K562 (cell line): ENCODE results near the gene MECP2. TPM values are rescaled to one million over a fixed set of nuclear protein-coding genes. Genes with fewer than 3 reads are reported as not detected.

Experiments
- ATAC-seq: fragments of 200-7000 bp; cut with Tn5 transposase; 3 replicates; pipeline ENCODE4 v1.9.1; 2020; ENCODE audit warnings: moderate library complexity
- BruUV-seq: library from RNA; stranded (reverse); fragments of 400-500 nt; replicated peaks from 2 replicates; lab custom pipeline; 2021; lab: Mats Ljungman, UMichigan
- CTCF ChIA-PET: fragments of 300-600 bp; formaldehyde crosslinking; extraction: SDS; loops from one replicate; lab custom pipeline; 2021; ENCODE audit warnings: low intra/inter-chr PET ratio; lab: Yijun Ruan, JAX
- POLR2A ChIA-PET: fragments of 300-600, 350-650 bp; sonication (Branson Sonifier 250); formaldehyde crosslinking; extraction: SDS; loops from one replicate; lab custom pipeline; 2021; ENCODE audit warnings: antibody characterized with exemption, inconsistent platforms; lab: Yijun Ruan, JAX
- DNase-seq, 4 experiments: peaks; one replicate each; pipeline versions ENCODE4 v3.0.0 to v3.0.0-alpha.2; 2011 to 2018; ENCODE audit warnings: low spot score in 3 of 4, mixed read lengths in 3 of 4; ENCODE audit errors: extremely low read depth in 1 of 4
- FAIRE-seq: peaks from 2 replicates; lab custom pipeline; 2011; peaks lifted over from hg19 to GRCh38; lab: Jason Lieb, UNC
- H2AFZ ChIP-seq: 2 replicates; pipeline ENCODE4 v1.6.0; 2011; ENCODE audit warnings: low read depth, low read length, control low read depth, inconsistent platforms
- H3K27ac ChIP-seq: fragments of 200-600 bp; 3 replicates; pipeline ENCODE4 v1.8.0; 2011; ENCODE audit warnings: low read depth, mild to moderate bottlenecking, control low read depth, inconsistent platforms, low read length, moderate library complexity, mixed read lengths; ENCODE audit errors: extremely low read depth
- H3K27me3 ChIP-seq, 2 experiments: fragments of 300-600 bp in 1 of 2; 2 replicates in 1 of 2; 3 replicates in 1 of 2; pipeline versions ENCODE4 v1.6.0 to v1.8.0; 2011; ENCODE audit warnings: inconsistent platforms in 2 of 2, low read length in 2 of 2, mild to moderate bottlenecking in 1 of 2, mixed read lengths in 1 of 2, moderate library complexity in 1 of 2; ENCODE audit not compliant: control insufficient read depth in 2 of 2, insufficient read depth in 2 of 2
- H3K36me3 ChIP-seq: fragments of 300-600 bp; 3 replicates; pipeline ENCODE4 v1.8.0; 2011; ENCODE audit warnings: mild to moderate bottlenecking, low read length, inconsistent platforms; ENCODE audit not compliant: control insufficient read depth, insufficient read depth
- H3K4me1 ChIP-seq, 2 experiments: fragments of 200-600 bp in 1 of 2; replicated peaks in 1 of 2; 2 replicates in 1 of 2; 3 replicates in 1 of 2; pipeline versions ENCODE4 v1.5.1 to v1.8.0; 2011; ENCODE audit warnings: inconsistent platforms in 2 of 2, low read length in 2 of 2, mild to moderate bottlenecking in 1 of 2, mixed read lengths in 1 of 2, moderate library complexity in 1 of 2; ENCODE audit not compliant: control insufficient read depth in 2 of 2, insufficient read depth in 2 of 2
- H3K4me2 ChIP-seq: 2 replicates; pipeline ENCODE4 v1.6.1; 2011; ENCODE audit warnings: low read length, control low read depth, inconsistent platforms, mixed read lengths; ENCODE audit not compliant: insufficient read depth
- H3K4me3 ChIP-seq: fragments of 200-600 bp; sonication (generic), shearing (Covaris generic); 2 replicates; pipeline ENCODE4 v1.5.1; 2016; ENCODE audit warnings: control low read depth, inconsistent platforms
- H3K79me2 ChIP-seq: fragments of 200-600 bp; 3 replicates; pipeline ENCODE4 v1.8.0; 2011; ENCODE audit warnings: low read length, inconsistent platforms; ENCODE audit not compliant: control insufficient read depth, insufficient read depth
- H3K9ac ChIP-seq, 2 experiments: 2 replicates each; pipeline versions ENCODE4 v1.6.0 to v1.6.1; 2011; ENCODE audit warnings: low read depth in 2 of 2, low read length in 2 of 2, control low read depth in 1 of 2, inconsistent platforms in 1 of 2, mild to moderate bottlenecking in 1 of 2, mixed read lengths in 1 of 2; ENCODE audit not compliant: insufficient read depth in 1 of 2
- H3K9me1 ChIP-seq: one replicate; pipeline ENCODE4 v1.6.0; 2011; ENCODE audit warnings: inconsistent platforms, mild to moderate bottlenecking, low read length, moderate library complexity; ENCODE audit not compliant: control insufficient read depth, insufficient read depth
- H3K9me3 ChIP-seq: replicated peaks from 2 replicates; pipeline ENCODE4 v1.5.1; 2011; ENCODE audit warnings: low read depth, low read length, inconsistent platforms; ENCODE audit not compliant: control insufficient read depth, insufficient read depth
- H4K20me1 ChIP-seq: replicated peaks from 2 replicates; pipeline ENCODE4 v1.6.1; 2011; ENCODE audit warnings: low read length, inconsistent platforms, mixed read lengths; ENCODE audit not compliant: control insufficient read depth, insufficient read depth
- BHLHE40 ChIP-seq: IDR thresholded peaks from 2 replicates; pipeline ENCODE4 v1.6.1; 2011; ENCODE audit warnings: low read length, improper control_type of control experiment
- CBFB ChIP-seq: sonication (generic); formaldehyde crosslinking; IDR thresholded peaks from 2 replicates; pipeline ENCODE4 v1.4.0; 2020; ENCODE audit warnings: mild to moderate bottlenecking, missing genetic modification reagents
- DIDO1 ChIP-seq: fragments of 450-650 bp; IDR thresholded peaks from 2 replicates; pipeline ENCODE4 v1.6.1; 2016; ENCODE audit warnings: low read depth, missing biosample characterization, missing genetic modification characterization
- EHMT2 ChIP-seq: fragments of 450-650 bp; IDR thresholded peaks from 2 replicates; pipeline ENCODE4 v1.6.1; 2018; ENCODE audit warnings: antibody characterized with exemption
- NCOA1 ChIP-seq: fragments of 450-650 bp; IDR thresholded peaks from 2 replicates; pipeline ENCODE4 v1.6.1; 2016; ENCODE audit warnings: low read depth
- PHTF2 ChIP-seq: fragments of 250-450 bp; sonication (Bioruptor Pico); IDR thresholded peaks from 2 replicates; pipeline ENCODE4 v1.5.0; 2021; ENCODE audit warnings: mild to moderate bottlenecking
- POLR2AphosphoS5 ChIP-seq: IDR thresholded peaks from 2 replicates; pipeline ENCODE4 v1.6.1; 2011; ENCODE audit warnings: mild to moderate bottlenecking, low read depth, low read length, moderate library complexity; ENCODE audit not compliant: control insufficient read depth, insufficient read depth
- PPARD ChIP-seq: fragments of 250-450 bp; sonication (Bioruptor Pico); IDR thresholded peaks from 2 replicates; pipeline ENCODE4 v1.8.0; 2022; ENCODE audit warnings: inconsistent platforms, mild to moderate bottlenecking, moderate library complexity
- PRMT5 ChIP-seq: sonication (generic); formaldehyde crosslinking; IDR thresholded peaks from 2 replicates; pipeline ENCODE4 v1.5.0; 2020; ENCODE audit warnings: missing genetic modification reagents
- TCF3 ChIP-seq: sonication (generic); formaldehyde crosslinking; IDR thresholded peaks from 2 replicates; pipeline ENCODE4 v1.4.0; 2020; ENCODE audit warnings: mild to moderate bottlenecking, missing genetic modification reagents
- ZNF217 ChIP-seq: sonication (generic); formaldehyde crosslinking; IDR thresholded peaks from 2 replicates; pipeline ENCODE4 v1.8.0; 2022; ENCODE audit warnings: mild to moderate bottlenecking, missing genetic modification reagents
- ZNF77 ChIP-seq: fragments of 250-450 bp; sonication (Bioruptor Pico); IDR thresholded peaks from 2 replicates; pipeline ENCODE4 v1.5.0; 2020
- WGBS: fragments of 100-300 bp; shearing (Covaris generic); methylation state at CpG from one replicate; pipeline ENCODE4 v1.1.6; 2016; ENCODE audit warnings: low coverage, mixed read lengths; ENCODE audit not compliant: insufficient coverage; ENCODE audit errors: missing lambda C conversion rate; 5-methylcytosine and 5-hydroxymethylcytosine counted together
- in situ Hi-C: fragments of 300-500 bp; cut with MboI; formaldehyde crosslinking; loops from 4 replicates; pipeline ENCODE4 v1.15.0; 2018; ENCODE audit warnings: inconsistent platforms, mixed read lengths
- intact Hi-C: fragments of 100-400 bp; cut with micrococcal nuclease; formaldehyde crosslinking; loops from 2 replicates; pipeline ENCODE4 v1.14.2; 2022
- polyA plus RNA-seq, 8 experiments: library from polyadenylated mRNA; depleted of rRNA in 4 of 8; stranded (reverse) in 5 of 8; unstranded in 3 of 8; fragments of >200 nt; fragmentation: Nextera tagmentation in 2 of 8; fragmentation: Illumina TruSeq in 1 of 8; extraction: Ambion mirVana in 2 of 8; extraction: Trizol in 1 of 8; gene quantifications; 2 replicates each; pipeline versions ENCODE4 v1.2.1 to v1.2.3, GENCODE V29; 2011 to 2014; ENCODE audit warnings: inconsistent platforms in 1 of 8, missing spikeins in 1 of 8
- total RNA-seq, 7 experiments: library from RNA; depleted of rRNA in 6 of 7; stranded (reverse); fragments of >200 nt in 6 of 7; fragmentation: Illumina TruSeq in 2 of 7; extraction: Trizol in 2 of 7; gene quantifications; 2 replicates each; pipeline versions ENCODE4 v1.2.1 to v1.2.3, GENCODE V29; 2011 to 2021; ENCODE audit warnings: low replicate concordance in 1 of 7
- TF ChIP-seq, protein P1 (sequence below): fragments of 450-650 bp; conservative IDR thresholded peaks from 2 replicates; pipeline ENCODE4 v1.6.1; 2016; ENCODE audit warnings: missing genetic modification characterization, low read depth, mild to moderate bottlenecking, control low read depth, missing compliant biosample characterization
- TF ChIP-seq, protein P2 (sequence below): sonication (generic); formaldehyde crosslinking; IDR thresholded peaks from 2 replicates; pipeline ENCODE4 v1.8.1; 2022; ENCODE audit warnings: missing genetic modification reagents
- TF ChIP-seq, protein P3 (sequence below): fragments of 450-650 bp; IDR thresholded peaks from 2 replicates; pipeline ENCODE4 v1.6.1; 2016; ENCODE audit warnings: missing biosample characterization, missing genetic modification characterization
- TF ChIP-seq, protein P4 (sequence below): fragments of 250-450 bp; sonication (Bioruptor Pico); IDR thresholded peaks from 2 replicates; pipeline ENCODE4 v1.8.0; 2021; ENCODE audit warnings: moderate library complexity, mild to moderate bottlenecking, inconsistent platforms
- TF ChIP-seq, protein P5 (sequence below), 2 experiments: fragments of 200-800 bp in 1 of 2; sonication (Bioruptor generic) in 1 of 2; sonication (generic) in 1 of 2; formaldehyde crosslinking in 1 of 2; IDR thresholded peaks in 1 of 2; conservative IDR thresholded peaks in 1 of 2; 2 replicates each; pipeline versions ENCODE4 v1.5.0 to v1.6.1; 2016 to 2020; ENCODE audit warnings: missing compliant biosample characterization in 1 of 2, missing genetic modification characterization in 1 of 2, missing genetic modification reagents in 1 of 2

MECP2 gene
- total and polyA plus RNA-seq, 9 of the 15 experiments (the other 6 are each of a cell fraction or from before 2014, with no cell fraction given), result 2.1 to 50.9 (median 30.5) TPM

GRCh38 chrX:154026136-154027021 is 71.1 kb downstream of the MECP2 start:
- Histone ChIP-seq H3K27me3 (no peaks in the 10 kb centered on the region), H3K9me3 (no peaks in the 10 kb centered on the region), H3K4me1 (peaks cover 6 to 25% of the 10 kb centered on the region in 2 experiments; a peak in 4 of 5 replicates), H3K4me2 (no peak overlapping the region), H2AFZ (no peak overlapping the region), H3K79me2 (peaks cover 5% of the 10 kb centered on the region; the same call in 2 of the 3 replicates), H3K9ac (no peak overlapping the region), H3K36me3 (peaks cover 61% of the 10 kb centered on the region; the same call in 2 of the 3 replicates), H3K27ac (no peak overlapping the region), H4K20me1 (no peaks in the 10 kb centered on the region), H3K9me1 (no peaks in the 10 kb centered on the region), H3K4me3 (no peak overlapping the region)
- BruUV-seq, result no TSS peak
- FAIRE-seq (no peak), ATAC-seq (no peak), DNase-seq (no peak)
- POLR2A ChIA-PET, result interaction anchor here (0.6 to 2.7 kb wide), 6 partner anchors 8 to 1051 kb away, joined by 3 to 8 read pairs (median 4); no protein-coding TSS in a partner anchor
- CTCF ChIA-PET, result no interaction called here
- WGBS, result 92% methylated on average over 19 of the region's 21 CpGs
- intact Hi-C loops, result no loop called here
- in situ Hi-C loops, result no loop called here
- TF ChIP-seq ZNF77 (no peak), TCF3 (CRISPR knock-in tag) (no peak), POLR2AphosphoS5 (no peak), PPARD (CRISPR knock-in tag) (no peak), PRMT5 (CRISPR knock-in tag) (no peak), BHLHE40 (no peak), CBFB (CRISPR knock-in tag) (no peak), ZNF217 (CRISPR knock-in tag) (no peak), NCOA1 (no peak), EHMT2 (no peak), DIDO1 (tag) (no peak), PHTF2 (no peak)
- TF ChIP-seq, protein P1, sequence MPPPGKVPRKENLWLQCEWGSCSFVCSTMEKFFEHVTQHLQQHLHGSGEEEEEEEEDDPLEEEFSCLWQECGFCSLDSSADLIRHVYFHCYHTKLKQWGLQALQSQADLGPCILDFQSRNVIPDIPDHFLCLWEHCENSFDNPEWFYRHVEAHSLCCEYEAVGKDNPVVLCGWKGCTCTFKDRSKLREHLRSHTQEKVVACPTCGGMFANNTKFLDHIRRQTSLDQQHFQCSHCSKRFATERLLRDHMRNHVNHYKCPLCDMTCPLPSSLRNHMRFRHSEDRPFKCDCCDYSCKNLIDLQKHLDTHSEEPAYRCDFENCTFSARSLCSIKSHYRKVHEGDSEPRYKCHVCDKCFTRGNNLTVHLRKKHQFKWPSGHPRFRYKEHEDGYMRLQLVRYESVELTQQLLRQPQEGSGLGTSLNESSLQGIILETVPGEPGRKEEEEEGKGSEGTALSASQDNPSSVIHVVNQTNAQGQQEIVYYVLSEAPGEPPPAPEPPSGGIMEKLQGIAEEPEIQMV (tag), result no peak
- TF ChIP-seq, protein P2, sequence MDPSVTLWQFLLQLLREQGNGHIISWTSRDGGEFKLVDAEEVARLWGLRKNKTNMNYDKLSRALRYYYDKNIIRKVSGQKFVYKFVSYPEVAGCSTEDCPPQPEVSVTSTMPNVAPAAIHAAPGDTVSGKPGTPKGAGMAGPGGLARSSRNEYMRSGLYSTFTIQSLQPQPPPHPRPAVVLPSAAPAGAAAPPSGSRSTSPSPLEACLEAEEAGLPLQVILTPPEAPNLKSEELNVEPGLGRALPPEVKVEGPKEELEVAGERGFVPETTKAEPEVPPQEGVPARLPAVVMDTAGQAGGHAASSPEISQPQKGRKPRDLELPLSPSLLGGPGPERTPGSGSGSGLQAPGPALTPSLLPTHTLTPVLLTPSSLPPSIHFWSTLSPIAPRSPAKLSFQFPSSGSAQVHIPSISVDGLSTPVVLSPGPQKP (CRISPR knock-in tag), result no peak
- TF ChIP-seq, protein P3, sequence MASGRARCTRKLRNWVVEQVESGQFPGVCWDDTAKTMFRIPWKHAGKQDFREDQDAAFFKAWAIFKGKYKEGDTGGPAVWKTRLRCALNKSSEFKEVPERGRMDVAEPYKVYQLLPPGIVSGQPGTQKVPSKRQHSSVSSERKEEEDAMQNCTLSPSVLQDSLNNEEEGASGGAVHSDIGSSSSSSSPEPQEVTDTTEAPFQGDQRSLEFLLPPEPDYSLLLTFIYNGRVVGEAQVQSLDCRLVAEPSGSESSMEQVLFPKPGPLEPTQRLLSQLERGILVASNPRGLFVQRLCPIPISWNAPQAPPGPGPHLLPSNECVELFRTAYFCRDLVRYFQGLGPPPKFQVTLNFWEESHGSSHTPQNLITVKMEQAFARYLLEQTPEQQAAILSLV (tag), result no peak
- TF ChIP-seq, protein P4, sequence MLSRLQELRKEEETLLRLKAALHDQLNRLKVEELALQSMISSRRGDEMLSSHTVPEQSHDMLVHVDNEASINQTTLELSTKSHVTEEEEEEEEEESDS (CRISPR knock-in tag), result no peak
- TF ChIP-seq, protein P5, sequence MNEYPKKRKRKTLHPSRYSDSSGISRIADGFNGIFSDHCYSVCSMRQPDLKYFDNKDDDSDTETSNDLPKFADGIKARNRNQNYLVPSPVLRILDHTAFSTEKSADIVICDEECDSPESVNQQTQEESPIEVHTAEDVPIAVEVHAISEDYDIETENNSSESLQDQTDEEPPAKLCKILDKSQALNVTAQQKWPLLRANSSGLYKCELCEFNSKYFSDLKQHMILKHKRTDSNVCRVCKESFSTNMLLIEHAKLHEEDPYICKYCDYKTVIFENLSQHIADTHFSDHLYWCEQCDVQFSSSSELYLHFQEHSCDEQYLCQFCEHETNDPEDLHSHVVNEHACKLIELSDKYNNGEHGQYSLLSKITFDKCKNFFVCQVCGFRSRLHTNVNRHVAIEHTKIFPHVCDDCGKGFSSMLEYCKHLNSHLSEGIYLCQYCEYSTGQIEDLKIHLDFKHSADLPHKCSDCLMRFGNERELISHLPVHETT (CRISPR knock-in tag; conservative IDR thresholded peaks at IDR 0.05 in 1 of 2, IDR thresholded peaks at IDR 0.05 in 1 of 2), result no peak
